CD4-positive, alpha-beta memory T cell (primary cell): ENCODE measurements around the gene EFCAB9. TPM values are rescaled to one million over a fixed set of nuclear protein-coding genes. Genes with fewer than 3 reads are reported as not detected.
"Not testable (repeated sequence)": the region's sequence is repeated elsewhere in the genome, so short reads cannot be mapped to it uniquely, and the experiment has no call there.

Experiments used
- CTCF ChIA-PET: fragments of 350-600 bp; sonication (Branson Sonifier 250); formaldehyde crosslinking; loops from one replicate; lab custom pipeline; 2021; ENCODE audit warnings: inconsistent platforms; ENCODE audit not compliant: partially characterized antibody; lab: Charles Lee
- POLR2A ChIA-PET: fragments of 350-600 bp; sonication (Branson Sonifier 250); formaldehyde crosslinking; loops from one replicate; lab custom pipeline; 2021; ENCODE audit not compliant: partially characterized antibody; lab: Charles Lee
- DNase-seq, 5 donors: peaks; one replicate each; pipeline versions ENCODE4 v3.0.0 to v3.0.0-alpha.2; 2020 to 2022; ENCODE audit warnings: mixed read lengths in 1 of 5
- H3K27ac ChIP-seq: one replicate; pipeline ENCODE4 v1.7.0; 2013; ENCODE audit warnings: low read depth, low read length
- H3K27me3 ChIP-seq: 2 replicates; pipeline ENCODE4 v1.7.0; 2013; ENCODE audit warnings: mild to moderate bottlenecking, low read length, moderate library complexity; ENCODE audit not compliant: insufficient read depth
- H3K36me3 ChIP-seq: 2 replicates; pipeline ENCODE4 v1.7.0; 2013; ENCODE audit warnings: mild to moderate bottlenecking, low read length, moderate library complexity; ENCODE audit not compliant: insufficient read depth
- H3K4me1 ChIP-seq: 2 replicates; pipeline ENCODE4 v1.7.0; 2013; ENCODE audit warnings: mild to moderate bottlenecking, low read length, moderate library complexity; ENCODE audit not compliant: insufficient read depth
- H3K4me3 ChIP-seq, 2 donors: one replicate each; pipeline ENCODE4 v1.7.0; 2013; ENCODE audit warnings: low read length in 2 of 2, mild to moderate bottlenecking in 1 of 2
- H3K9me3 ChIP-seq, 2 donors: one replicate each; pipeline ENCODE4 v1.7.0; 2013; ENCODE audit warnings: low read length in 2 of 2, control low read depth in 1 of 2; ENCODE audit not compliant: control insufficient read depth in 1 of 2
- H3K27ac Mint-ChIP-seq, 7 donors: one replicate each; pipeline ENCODE4 v1.8.0; 2020 to 2021; ENCODE audit warnings: mixed read lengths in 7 of 7, mild to moderate bottlenecking in 6 of 7, inconsistent platforms in 3 of 7, moderate library complexity in 3 of 7
- H3K27me3 Mint-ChIP-seq, 2 donors: one replicate each; pipeline ENCODE4 v1.8.0; 2020 to 2021; ENCODE audit warnings: mixed read lengths in 2 of 2
- H3K36me3 Mint-ChIP-seq, 2 donors: one replicate each; pipeline ENCODE4 v1.8.0; 2020 to 2021; ENCODE audit warnings: mixed read lengths in 2 of 2, inconsistent platforms in 1 of 2, mild to moderate bottlenecking in 1 of 2
- H3K4me1 Mint-ChIP-seq, 4 donors: one replicate each; pipeline ENCODE4 v1.8.0; 2020 to 2021; ENCODE audit warnings: mixed read lengths in 4 of 4, mild to moderate bottlenecking in 1 of 4
- H3K4me3 Mint-ChIP-seq, 8 donors: one replicate each; pipeline ENCODE4 v1.8.0; 2020 to 2021; ENCODE audit warnings: mixed read lengths in 8 of 8, mild to moderate bottlenecking in 7 of 8, moderate library complexity in 6 of 8, inconsistent platforms in 3 of 8
- H3K9me3 Mint-ChIP-seq, 8 donors: one replicate each; pipeline ENCODE4 v1.8.0; 2020 to 2021; ENCODE audit warnings: mixed read lengths in 8 of 8, mild to moderate bottlenecking in 5 of 8, inconsistent platforms in 3 of 8, moderate library complexity in 1 of 8
- intact Hi-C: fragments of 100-400 bp; cut with micrococcal nuclease; formaldehyde crosslinking; loops from one replicate; pipeline ENCODE4 v1.15.1; 2023
- polyA plus RNA-seq, 2 donors: library from polyadenylated mRNA; unstranded; fragments of 300-500 nt; fragmentation: Illumina TruSeq; gene quantifications; one replicate each; pipeline ENCODE4 v1.2.3, GENCODE V29; 2021
- total RNA-seq, 2 experiments: library from RNA; stranded (reverse); gene quantifications; one replicate each; pipeline ENCODE4 v1.2.3, GENCODE V29; 2021

EFCAB9 gene
- total and polyA plus RNA-seq, 4 experiments from 2014 or later: not detected

DNA sequence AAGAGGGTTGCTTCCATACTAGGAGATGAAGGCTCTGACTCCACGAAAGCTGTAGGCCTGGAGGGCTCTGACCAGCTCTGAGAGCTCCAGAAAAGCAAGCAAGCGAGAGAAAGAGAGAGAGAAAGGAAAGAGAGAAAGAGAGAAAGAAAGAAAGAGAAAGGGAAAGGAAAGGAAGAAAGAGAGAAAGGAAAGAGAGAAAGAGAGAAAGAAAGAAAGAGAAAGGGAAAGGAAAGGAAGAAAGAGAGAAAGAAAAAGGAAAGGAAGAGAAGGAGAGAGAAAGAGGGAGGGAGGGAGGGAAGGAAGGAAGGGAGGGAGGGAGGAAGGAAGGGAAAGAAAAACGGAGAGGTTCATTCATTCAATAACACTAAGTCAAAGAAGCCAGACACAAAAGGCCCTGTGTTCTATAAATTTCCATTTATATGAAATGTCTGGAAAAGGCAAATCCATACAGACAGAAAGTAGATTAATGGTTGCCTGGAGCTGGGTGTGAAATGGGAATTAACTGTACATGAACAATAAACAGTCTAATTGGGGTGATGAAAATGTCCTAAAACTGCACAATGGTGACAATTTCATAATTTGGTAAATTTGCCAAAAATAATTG lies 4.2 kb upstream of the EFCAB9 start:
- Mint-ChIP-seq H3K9me3 (no peaks in the 10 kb centered on the region), H3K27ac (peak overlapping the region in 3 of 7 donors; percentile 15 to 65 (median 38)), H3K4me3 (peak overlapping the region in 1 of 8 donors; percentile 25), H3K27me3 (no peaks in the 10 kb centered on the region), H3K4me1 (peaks cover 3 to 30% (median 10%) of the 10 kb centered on the region in 4 donors), H3K36me3 (peaks cover 8 to 29% of the 10 kb centered on the region in 2 donors)
- CTCF ChIA-PET: interaction anchor here (0.8 to 14.7 kb wide), 17 partner anchors 24 to 278 kb away, joined by 3 to 429 read pairs (median 15); partner anchors contain the start of gene UBTD2
- Histone ChIP-seq H3K27me3 (no peaks in the 10 kb centered on the region), H3K9me3 (no peaks in the 10 kb centered on the region), H3K4me3 (no peak overlapping the region), H3K27ac (no peak overlapping the region), H3K4me1 (peaks cover 10% of the 10 kb centered on the region), H3K36me3 (no peaks in the 10 kb centered on the region)
- no peak for DNase-seq
- POLR2A ChIA-PET: interaction anchor here (2.0 to 18.6 kb wide), 7 partner anchors 15 to 123 kb away, joined by 5 to 878 read pairs (median 75); no protein-coding TSS in a partner anchor
- intact Hi-C loops: loop anchor here (5.0 kb wide), 2 partner anchors 583 to 802 kb away; partner anchors contain the start of genes DUSP1 and NPM1

GRCh38 chr5:172194985-172195774 lies 1.2 kb downstream of the EFCAB9 start:
- no peak overlapping the region for H3K4me3 ChIP-seq
- Mint-ChIP-seq H3K4me1 (peaks cover 0 to 1% (median 0%) of the 10 kb centered on the region in 4 donors), H3K4me3 (no peak overlapping the region), H3K9me3 (no peaks in the 10 kb centered on the region), H3K36me3 (no peaks in the 10 kb centered on the region), H3K27me3 (peaks cover 0 to 3% of the 10 kb centered on the region in 2 donors), H3K27ac (no peak overlapping the region)
- no peak for DNase-seq
- H3K27ac ChIP-seq: no peak overlapping the region
- no peaks in the 10 kb centered on the region for H3K36me3 ChIP-seq
- POLR2A ChIA-PET: no interaction called here
- CTCF ChIA-PET: interaction anchor here (0.6 to 1.9 kb wide), 3 partner anchors 21 to 99 kb away, joined by 3 to 5 read pairs (median 3); no protein-coding TSS in a partner anchor
- no peaks in the 10 kb centered on the region for H3K9me3 ChIP-seq
- no peaks in the 10 kb centered on the region for H3K27me3 ChIP-seq
- intact Hi-C loops: no loop called here
- H3K4me1 ChIP-seq: no peaks in the 10 kb centered on the region

DNA sequence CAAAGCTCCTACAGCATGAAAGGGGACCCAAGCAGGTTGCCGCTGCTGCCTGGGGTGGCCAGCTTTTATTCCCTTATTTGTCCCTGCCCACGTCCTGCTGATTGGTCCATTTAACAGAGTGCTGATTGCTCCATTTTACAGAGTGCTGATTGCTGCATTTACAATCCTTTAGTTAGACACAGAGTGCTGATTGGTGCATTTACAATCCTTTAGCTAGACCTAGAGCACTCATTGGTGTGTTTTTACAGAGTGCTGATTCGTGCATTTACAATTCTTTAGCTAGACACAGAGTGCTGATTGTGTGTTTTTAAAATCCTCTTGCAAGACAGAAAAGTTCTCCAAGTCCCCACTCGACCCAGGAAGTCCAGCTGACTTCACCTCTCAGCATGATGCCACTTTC lies 3.8 kb downstream of the EFCAB9 start:
- H3K9me3 Mint-ChIP-seq, POLR2A ChIA-PET, DNase-seq, H3K9me3 ChIP-seq, intact Hi-C loops, H3K27me3 Mint-ChIP-seq, H3K4me1 Mint-ChIP-seq, H3K27ac ChIP-seq, H3K36me3 ChIP-seq, H3K4me3 ChIP-seq, H3K36me3 Mint-ChIP-seq, H3K4me1 ChIP-seq, H3K27me3 ChIP-seq, H3K4me3 Mint-ChIP-seq: not testable (repeated sequence)
- CTCF ChIA-PET: interaction anchor here (1.2 kb wide), 2 partner anchors 9 to 90 kb away, joined by 3 to 4 read pairs; partner anchors contain the start of gene STK10
- H3K27ac Mint-ChIP-seq: peak overlapping the region in 1 of 7 donors; percentile 2

DNA sequence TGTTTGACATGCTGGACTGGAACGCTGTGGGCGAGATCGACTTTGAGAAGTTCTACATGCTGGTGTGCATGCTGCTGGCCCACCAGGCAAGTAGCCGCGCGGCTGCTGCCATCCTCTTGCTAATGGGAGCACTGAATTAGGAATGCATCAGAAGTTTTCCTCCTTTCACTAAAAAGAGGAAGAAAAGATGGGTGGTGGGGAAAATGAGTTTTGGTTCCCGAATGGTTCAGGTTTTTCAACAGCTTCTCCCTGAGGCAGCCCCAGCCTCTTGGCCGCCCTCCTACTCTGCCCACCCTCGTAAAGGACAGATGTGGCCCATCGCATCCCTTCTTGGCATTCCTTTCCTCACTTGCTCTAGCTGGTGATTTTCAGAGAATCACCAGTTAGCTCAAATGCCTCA lies 5.5 kb downstream of the EFCAB9 start:
- Mint-ChIP-seq H3K4me1 (peaks cover 0 to 3% (median 0%) of the 10 kb centered on the region in 4 donors), H3K27me3 (peaks cover 0 to 3% of the 10 kb centered on the region in 2 donors), H3K9me3 (no peaks in the 10 kb centered on the region), H3K27ac (no peak overlapping the region), H3K36me3 (no peaks in the 10 kb centered on the region), H3K4me3 (no peak overlapping the region)
- Histone ChIP-seq H3K27ac (no peak overlapping the region), H3K9me3 (no peaks in the 10 kb centered on the region), H3K27me3 (no peaks in the 10 kb centered on the region), H3K4me1 (no peaks in the 10 kb centered on the region), H3K4me3 (no peak overlapping the region), H3K36me3 (no peaks in the 10 kb centered on the region)
- ChIA-PET POLR2A (no interaction called here), CTCF (interaction anchor here (1.3 kb wide), 1 partner anchor 10 kb away, joined by 5 read pairs; no protein-coding TSS in a partner anchor)
- intact Hi-C loops: no loop called here
- DNase-seq: no peak

GRCh38 chr5:172200476-172200875 lies 6.5 kb downstream of the EFCAB9 start:
- Mint-ChIP-seq H3K27ac (no peak overlapping the region), H3K4me1 (peaks cover 0 to 3% (median 0%) of the 10 kb centered on the region in 4 donors), H3K9me3 (no peaks in the 10 kb centered on the region), H3K36me3 (no peaks in the 10 kb centered on the region), H3K4me3 (no peak overlapping the region), H3K27me3 (peaks cover 0 to 3% of the 10 kb centered on the region in 2 donors)
- Histone ChIP-seq H3K4me1 (no peaks in the 10 kb centered on the region), H3K36me3 (no peaks in the 10 kb centered on the region), H3K27me3 (no peaks in the 10 kb centered on the region), H3K27ac (no peak overlapping the region), H3K4me3 (no peak overlapping the region), H3K9me3 (no peaks in the 10 kb centered on the region)
- POLR2A ChIA-PET: no interaction called here
- CTCF ChIA-PET: no interaction called here
- DNase-seq: no peak
- intact Hi-C loops: no loop called here

DNA sequence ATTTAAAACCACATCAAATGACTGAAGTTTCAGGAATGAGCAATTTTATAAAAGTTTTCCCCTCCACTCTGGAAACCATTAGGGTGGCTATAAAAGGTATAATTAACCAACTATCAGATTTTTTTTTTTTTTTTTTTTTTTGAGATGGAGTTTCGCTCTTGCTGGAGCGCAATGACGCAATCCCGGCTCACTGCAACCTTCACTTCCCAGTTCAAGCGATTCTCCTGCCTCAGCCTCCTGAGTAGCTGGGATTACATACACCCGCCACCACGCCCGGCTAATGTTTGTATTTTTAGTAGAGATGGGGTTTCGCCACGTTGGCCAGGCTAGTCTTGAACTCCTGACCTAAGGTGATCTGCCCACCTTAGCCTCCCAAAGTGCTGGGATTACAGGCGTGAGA lies 12.0 kb downstream of the EFCAB9 start:
- H3K36me3 ChIP-seq, H3K27me3 Mint-ChIP-seq, H3K4me1 Mint-ChIP-seq, H3K9me3 ChIP-seq, DNase-seq, H3K27me3 ChIP-seq, POLR2A ChIA-PET, H3K4me3 ChIP-seq, intact Hi-C loops, H3K27ac Mint-ChIP-seq, H3K27ac ChIP-seq, H3K9me3 Mint-ChIP-seq, H3K4me1 ChIP-seq, H3K4me3 Mint-ChIP-seq: not testable (repeated sequence)
- peaks cover 6 to 11% of the 10 kb centered on the region in 2 donors for H3K36me3 Mint-ChIP-seq
- CTCF ChIA-PET: interaction anchor here (0.7 to 1.5 kb wide), 2 partner anchors 80 to 125 kb away, joined by 3 read pairs; no protein-coding TSS in a partner anchor

- ChIA-PET POLR2A (no interaction called here), CTCF (no interaction called here)
- Mint-ChIP-seq H3K9me3 (no peaks in the 10 kb centered on the region), H3K4me1 (no peaks in the 10 kb centered on the region), H3K27ac (no peak overlapping the region), H3K4me3 (no peak overlapping the region), H3K36me3 (peaks cover 17 to 22% of the 10 kb centered on the region in 2 donors), H3K27me3 (no peaks in the 10 kb centered on the region)
- Histone ChIP-seq H3K36me3 (no peaks in the 10 kb centered on the region), H3K9me3 (no peaks in the 10 kb centered on the region), H3K27ac (no peak overlapping the region), H3K4me3 (no peak overlapping the region), H3K27me3 (no peaks in the 10 kb centered on the region), H3K4me1 (no peaks in the 10 kb centered on the region)
- intact Hi-C loops: no loop called here
- DNase-seq: no peak
Observed at GRCh38 chr5:172207511-172207910, 13.5 kb downstream of the EFCAB9 start.
